ENCODE results near the gene TTN. TPM values are rescaled to one million over a fixed set of nuclear protein-coding genes. Genes with fewer than 3 reads are reported as not detected.

The TTN gene
- total RNA-seq, 1 donor from 2014 or later = under 0.01 TPM

GRCh38 chr2:178733975-178734374, 73.2 kb downstream of the TTN start:
- no peaks in the 10 kb centered on the region for H3K36me3 ChIP-seq (ENCODE audit: control insufficient read depth, insufficient read depth, low read length)
- no peak for DNase-seq (ENCODE audit: low read depth)
- no peak for TF ChIP-seq CTCF (IDR thresholded peaks at IDR 0.05; ENCODE audit: insufficient read depth, low read length, poor library complexity, severe bottlenecking)
- H3K27me3 ChIP-seq (ENCODE audit: control insufficient read depth, insufficient read depth, low read length) = no peaks in the 10 kb centered on the region
- no peak overlapping the region for H3K4me3 ChIP-seq (ENCODE audit: low read depth, low read length)

- TF ChIP-seq CTCF (IDR thresholded peaks at IDR 0.05; ENCODE audit: insufficient read depth, low read length, poor library complexity, severe bottlenecking) = no peak
- no peaks in the 10 kb centered on the region for H3K27me3 ChIP-seq (ENCODE audit: control insufficient read depth, insufficient read depth, low read length)
- DNase-seq (ENCODE audit: low read depth) = no peak
- no peaks in the 10 kb centered on the region for H3K36me3 ChIP-seq (ENCODE audit: control insufficient read depth, insufficient read depth, low read length)
- no peak overlapping the region for H3K4me3 ChIP-seq (ENCODE audit: low read depth, low read length)
Measured at GRCh38 chr2:178732913-178733312, 74.3 kb downstream of the TTN start.

- TF ChIP-seq CTCF (IDR thresholded peaks at IDR 0.05; ENCODE audit: insufficient read depth, low read length, poor library complexity, severe bottlenecking) = no peak
- Histone ChIP-seq H3K27me3 (ENCODE audit: control insufficient read depth, insufficient read depth, low read length) (no peaks in the 10 kb centered on the region), H3K4me3 (ENCODE audit: low read depth, low read length) (no peak overlapping the region), H3K36me3 (ENCODE audit: control insufficient read depth, insufficient read depth, low read length) (no peaks in the 10 kb centered on the region)
- DNase-seq (ENCODE audit: low read depth) = no peak
Measured at GRCh38 chr2:178731300-178731699, 75.9 kb downstream of the TTN start.

- no peak for DNase-seq (ENCODE audit: low read depth)
- Histone ChIP-seq H3K36me3 (ENCODE audit: control insufficient read depth, insufficient read depth, low read length) (no peaks in the 10 kb centered on the region), H3K27me3 (ENCODE audit: control insufficient read depth, insufficient read depth, low read length) (no peaks in the 10 kb centered on the region), H3K4me3 (ENCODE audit: low read depth, low read length) (no peak overlapping the region)
- TF ChIP-seq CTCF (IDR thresholded peaks at IDR 0.05; ENCODE audit: insufficient read depth, low read length, poor library complexity, severe bottlenecking) = no peak
Measured at GRCh38 chr2:178730049-178730448, 77.2 kb downstream of the TTN start.

GRCh38 chr2:178723786-178724346, 83.4 kb downstream of the TTN start:
- TF ChIP-seq CTCF (IDR thresholded peaks at IDR 0.05; ENCODE audit: insufficient read depth, low read length, poor library complexity, severe bottlenecking) = no peak
- no peaks in the 10 kb centered on the region for H3K27me3 ChIP-seq (ENCODE audit: control insufficient read depth, insufficient read depth, low read length)

GRCh38 chr2:178722296-178722695, 84.9 kb downstream of the TTN start:
- no peak for TF ChIP-seq CTCF (IDR thresholded peaks at IDR 0.05; ENCODE audit: insufficient read depth, low read length, poor library complexity, severe bottlenecking)
- H3K4me3 ChIP-seq (ENCODE audit: low read depth, low read length) = no peak overlapping the region
- no peaks in the 10 kb centered on the region for H3K27me3 ChIP-seq (ENCODE audit: control insufficient read depth, insufficient read depth, low read length)
- H3K36me3 ChIP-seq (ENCODE audit: control insufficient read depth, insufficient read depth, low read length) = no peaks in the 10 kb centered on the region
- no peak for DNase-seq (ENCODE audit: low read depth)

More at GRCh38 chr2:178723786-178724346, 83.4 kb downstream of the TTN start:
- Histone ChIP-seq H3K4me3 (ENCODE audit: low read depth, low read length) (no peak overlapping the region), H3K36me3 (ENCODE audit: control insufficient read depth, insufficient read depth, low read length) (no peaks in the 10 kb centered on the region)
- no peak for DNase-seq (ENCODE audit: low read depth)

Data from kidney epithelial cell (primary cell).